Caco-2 (cell line): ENCODE data around the gene VPS26B. TPM values are rescaled to one million over a fixed set of nuclear protein-coding genes. Genes with fewer than 3 reads are reported as not detected.

ENCODE experiments used
- BruUV-seq: library from RNA; stranded (reverse); fragments of 400-500 nt; replicated peaks from 2 replicates; lab custom pipeline; 2021; lab: Mats Ljungman, UMichigan
- CTCF ChIA-PET: fragments of 300-600 bp; sonication (Branson Sonifier 250); formaldehyde crosslinking; loops from one replicate; lab custom pipeline; 2022; ENCODE audit warnings: antibody characterized with exemption; lab: Charles Lee
- POLR2A ChIA-PET: fragments of 300-600 bp; sonication (Branson Sonifier 250); formaldehyde crosslinking; loops from one replicate; lab custom pipeline; 2022; ENCODE audit warnings: antibody characterized with exemption; lab: Charles Lee
- DNase-seq, 2 experiments: peaks; one replicate each; pipeline versions ENCODE4 v3.0.0 to v3.0.0-alpha.2; 2020 to 2022
- H3K27me3 ChIP-seq: replicated peaks from 2 replicates; pipeline ENCODE4 v1.6.0; 2011; ENCODE audit warnings: low read length; ENCODE audit not compliant: control insufficient read depth, insufficient read depth
- H3K36me3 ChIP-seq: 2 replicates; pipeline ENCODE4 v1.5.1; 2011; ENCODE audit warnings: low read length; ENCODE audit not compliant: control insufficient read depth, insufficient read depth
- H3K4me1 ChIP-seq: fragments of 250-450 bp; sonication (Bioruptor Pico); 2 replicates; pipeline ENCODE4 v1.5.1; 2020; ENCODE audit warnings: mild to moderate bottlenecking
- H3K4me3 ChIP-seq: 2 replicates; pipeline ENCODE4 v1.5.1; 2011; ENCODE audit warnings: low read depth, mild to moderate bottlenecking, control low read depth, low read length
- H3K9me3 ChIP-seq: fragments of 250-450 bp; sonication (Bioruptor Pico); 2 replicates; pipeline ENCODE4 v1.5.1; 2020; ENCODE audit warnings: mild to moderate bottlenecking, moderate library complexity
- H3K27ac Mint-ChIP-seq: one replicate; pipeline ENCODE4 v1.8.0; 2022; ENCODE audit warnings: mixed read lengths; ENCODE audit not compliant: unreplicated experiment
- H3K27me3 Mint-ChIP-seq: one replicate; pipeline ENCODE4 v1.8.0; 2022; ENCODE audit warnings: mixed read lengths; ENCODE audit not compliant: insufficient read depth, unreplicated experiment
- H3K36me3 Mint-ChIP-seq: one replicate; pipeline ENCODE4 v1.8.0; 2022; ENCODE audit warnings: mild to moderate bottlenecking, mixed read lengths; ENCODE audit not compliant: insufficient read depth, unreplicated experiment
- H3K4me1 Mint-ChIP-seq: one replicate; pipeline ENCODE4 v1.8.0; 2022; ENCODE audit warnings: low read depth, mixed read lengths; ENCODE audit not compliant: unreplicated experiment
- H3K4me3 Mint-ChIP-seq: one replicate; pipeline ENCODE4 v1.8.0; 2022; ENCODE audit warnings: mild to moderate bottlenecking, moderate library complexity, mixed read lengths; ENCODE audit not compliant: unreplicated experiment
- H3K9me3 Mint-ChIP-seq: one replicate; pipeline ENCODE4 v1.8.0; 2022; ENCODE audit warnings: mixed read lengths; ENCODE audit not compliant: unreplicated experiment
- intact Hi-C: fragments of 100-400 bp; cut with micrococcal nuclease; formaldehyde crosslinking; loops from one replicate; pipeline ENCODE4 v1.10.0; 2022; ENCODE audit not compliant: unreplicated experiment
- total RNA-seq: library from RNA; stranded (reverse); gene quantifications from 2 replicates; pipeline ENCODE4 v1.2.3, GENCODE V29; 2022
- TF ChIP-seq, protein P1 (sequence below), 2 experiments: fragments of 200-600 bp in 1 of 2; IDR thresholded peaks; 1 replicate in 1 of 2; 2 replicates in 1 of 2; pipeline versions ENCODE4 v1.5.1 to v1.8.0; 2011 to 2022; ENCODE audit warnings: antibody characterized with exemption in 1 of 2, control low read depth in 1 of 2, inconsistent platforms in 1 of 2, low read depth in 1 of 2, low read length in 1 of 2, mild to moderate bottlenecking in 1 of 2, moderate library complexity in 1 of 2; ENCODE audit not compliant: insufficient read depth in 1 of 2, severe bottlenecking in 1 of 2, unreplicated experiment in 1 of 2

VPS26B gene
- total RNA-seq, 1 experiment from 2014 or later: 78.1 TPM

DNA sequence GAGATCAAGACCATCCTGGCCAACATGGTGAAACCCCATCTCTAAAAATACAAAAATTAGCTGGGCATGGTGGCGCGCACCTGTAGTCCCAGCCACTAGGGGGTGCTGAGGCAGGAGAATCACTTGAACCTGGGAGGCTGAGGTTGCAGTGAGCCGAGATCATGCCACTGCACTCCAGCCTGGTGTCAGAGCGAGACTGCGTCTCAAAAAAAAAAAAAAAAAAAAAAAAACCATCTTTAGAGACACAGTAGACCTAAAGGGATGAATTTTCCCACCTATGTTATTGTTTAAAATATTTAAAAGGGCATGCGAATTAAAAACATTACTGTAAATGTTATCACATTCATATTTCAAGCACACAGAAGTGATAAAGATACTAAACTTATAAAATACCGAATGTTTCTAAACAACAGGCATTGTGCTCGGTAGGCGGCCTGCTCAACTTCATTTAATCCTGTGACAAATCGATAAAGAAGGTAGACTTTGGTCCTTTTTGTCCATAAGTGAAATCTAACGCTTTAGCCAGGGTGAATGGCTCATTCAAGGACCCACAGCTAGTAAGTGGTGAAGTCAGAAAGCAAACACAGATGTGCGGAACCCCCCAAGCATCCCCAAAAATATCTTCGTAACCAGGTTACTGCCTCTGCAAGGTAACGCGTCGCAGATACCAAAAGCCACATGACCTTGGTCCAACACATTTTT, 16.8 kb upstream of the VPS26B start:
- no TSS peak for BruUV-seq
- peaks cover 8% of the 10 kb centered on the region for H3K36me3 ChIP-seq
- TF ChIP-seq, protein P1, sequence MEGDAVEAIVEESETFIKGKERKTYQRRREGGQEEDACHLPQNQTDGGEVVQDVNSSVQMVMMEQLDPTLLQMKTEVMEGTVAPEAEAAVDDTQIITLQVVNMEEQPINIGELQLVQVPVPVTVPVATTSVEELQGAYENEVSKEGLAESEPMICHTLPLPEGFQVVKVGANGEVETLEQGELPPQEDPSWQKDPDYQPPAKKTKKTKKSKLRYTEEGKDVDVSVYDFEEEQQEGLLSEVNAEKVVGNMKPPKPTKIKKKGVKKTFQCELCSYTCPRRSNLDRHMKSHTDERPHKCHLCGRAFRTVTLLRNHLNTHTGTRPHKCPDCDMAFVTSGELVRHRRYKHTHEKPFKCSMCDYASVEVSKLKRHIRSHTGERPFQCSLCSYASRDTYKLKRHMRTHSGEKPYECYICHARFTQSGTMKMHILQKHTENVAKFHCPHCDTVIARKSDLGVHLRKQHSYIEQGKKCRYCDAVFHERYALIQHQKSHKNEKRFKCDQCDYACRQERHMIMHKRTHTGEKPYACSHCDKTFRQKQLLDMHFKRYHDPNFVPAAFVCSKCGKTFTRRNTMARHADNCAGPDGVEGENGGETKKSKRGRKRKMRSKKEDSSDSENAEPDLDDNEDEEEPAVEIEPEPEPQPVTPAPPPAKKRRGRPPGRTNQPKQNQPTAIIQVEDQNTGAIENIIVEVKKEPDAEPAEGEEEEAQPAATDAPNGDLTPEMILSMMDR (IDR thresholded peaks at IDR 0.05; ENCODE audit: insufficient read depth in 1 of 2, low read depth in 1 of 2, low read length in 1 of 2, severe bottlenecking in 1 of 2, unreplicated experiment in 1 of 2): peak; percentile 62 to 94

DNA sequence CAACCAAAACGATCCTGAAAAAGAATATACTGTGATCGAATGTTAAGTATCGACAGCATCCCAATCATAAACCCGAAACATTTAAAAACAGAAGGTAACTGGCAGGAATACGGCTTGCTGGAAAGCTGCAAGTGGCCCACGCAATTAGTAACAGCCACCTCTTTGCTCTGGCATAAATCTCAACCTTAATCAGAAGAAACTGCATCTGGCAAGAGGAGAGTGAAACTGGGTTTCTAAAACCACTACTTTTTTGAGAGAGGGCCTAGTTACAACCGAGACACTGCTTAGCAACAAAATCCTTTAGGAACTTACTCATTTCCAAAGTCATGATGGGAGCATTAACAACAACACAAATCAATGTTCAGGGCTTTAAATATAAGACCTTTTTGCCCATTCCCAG, 8.6 kb upstream of the VPS26B start:
- BruUV-seq: no TSS peak
- H3K4me3 ChIP-seq: no peak overlapping the region
- Mint-ChIP-seq H3K36me3 (peaks cover 54% of the 10 kb centered on the region), H3K27ac (no peak overlapping the region), H3K27me3 (no peaks in the 10 kb centered on the region), H3K4me3 (no peak overlapping the region), H3K9me3 (no peaks in the 10 kb centered on the region), H3K4me1 (no peaks in the 10 kb centered on the region)
- POLR2A ChIA-PET: no interaction called here
- H3K27me3 ChIP-seq: no peaks in the 10 kb centered on the region
- no peaks in the 10 kb centered on the region for H3K9me3 ChIP-seq
- peaks cover 2% of the 10 kb centered on the region for H3K36me3 ChIP-seq
- intact Hi-C loops: no loop called here
- no peak for DNase-seq
- CTCF ChIA-PET: no interaction called here
- no peaks in the 10 kb centered on the region for H3K4me1 ChIP-seq
- TF ChIP-seq, protein P1 (IDR thresholded peaks at IDR 0.05; ENCODE audit: insufficient read depth in 1 of 2, low read depth in 1 of 2, low read length in 1 of 2, severe bottlenecking in 1 of 2, unreplicated experiment in 1 of 2): no peak

More for the DNA sequence above, 16.8 kb upstream of the VPS26B start:
- no peaks in the 10 kb centered on the region for H3K27me3 Mint-ChIP-seq
- no peaks in the 10 kb centered on the region for H3K4me1 Mint-ChIP-seq
- ChIA-PET CTCF (interaction anchor here (0.7 to 1.0 kb wide), 5 partner anchors 17 to 129 kb away, joined by 4 to 11 read pairs (median 7); partner anchors contain the start of gene VPS26B), POLR2A (interaction anchor here (1.0 kb wide), 1 partner anchor 10 kb away, joined by 17 read pairs; no protein-coding TSS in a partner anchor)
- no peak overlapping the region for H3K4me3 Mint-ChIP-seq
- no peak overlapping the region for H3K4me3 ChIP-seq
- no peak overlapping the region for H3K27ac Mint-ChIP-seq
- peaks cover 91% of the 10 kb centered on the region for H3K36me3 Mint-ChIP-seq
- H3K27me3 ChIP-seq: no peaks in the 10 kb centered on the region
- intact Hi-C loops: loop anchor here (1.0 kb wide), 1 partner anchor 37 kb away; no protein-coding TSS in a partner anchor
- DNase-seq: peak; percentile 66 to 82
- no peaks in the 10 kb centered on the region for H3K4me1 ChIP-seq
- H3K9me3 Mint-ChIP-seq: no peaks in the 10 kb centered on the region
- H3K9me3 ChIP-seq: no peaks in the 10 kb centered on the region

DNA sequence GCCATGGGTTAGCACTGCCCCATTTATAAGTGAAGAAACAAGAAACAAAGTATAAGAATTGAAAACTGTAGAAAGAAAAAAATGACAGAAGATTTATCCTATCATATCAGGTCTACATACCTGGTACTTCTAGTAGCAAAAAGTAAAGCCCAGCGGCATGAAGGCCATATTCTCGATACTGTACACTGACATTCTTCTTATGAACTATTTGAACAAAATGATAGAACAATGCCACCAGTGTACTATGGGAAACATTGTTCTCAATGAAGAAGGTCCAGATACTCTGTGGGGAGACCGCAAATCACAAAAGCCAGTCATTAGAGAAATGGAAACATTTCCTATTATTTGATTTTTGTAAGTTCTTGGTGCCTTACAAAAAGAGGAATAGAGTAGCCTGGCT, 7.7 kb upstream of the VPS26B start:
- Mint-ChIP-seq H3K36me3 (peaks cover 45% of the 10 kb centered on the region), H3K4me1 (no peaks in the 10 kb centered on the region), H3K4me3 (no peak overlapping the region), H3K9me3 (no peaks in the 10 kb centered on the region), H3K27ac (no peak overlapping the region), H3K27me3 (no peaks in the 10 kb centered on the region)
- Histone ChIP-seq H3K4me1 (no peaks in the 10 kb centered on the region), H3K27me3 (no peaks in the 10 kb centered on the region), H3K4me3 (no peak overlapping the region), H3K9me3 (no peaks in the 10 kb centered on the region), H3K36me3 (peaks cover 2% of the 10 kb centered on the region)
- ChIA-PET POLR2A (no interaction called here), CTCF (no interaction called here)
- DNase-seq: no peak
- no TSS peak for BruUV-seq
- intact Hi-C loops: no loop called here
- TF ChIP-seq, protein P1 (IDR thresholded peaks at IDR 0.05; ENCODE audit: insufficient read depth in 1 of 2, low read depth in 1 of 2, low read length in 1 of 2, severe bottlenecking in 1 of 2, unreplicated experiment in 1 of 2): no peak
